Posterior vena cava (tissue), 2 donors: ENCODE data around the gene MRM2. TPM values are rescaled to one million over a fixed set of nuclear protein-coding genes. Genes with fewer than 3 reads are reported as not detected.

Source experiments
- DNase-seq: peaks from one replicate; pipeline ENCODE4 v3.0.0-alpha.2; 2020; ENCODE audit warnings: low spot score
- intact Hi-C, 2 donors: fragments of 100-400 bp; cut with DNase I; formaldehyde crosslinking; loops; one replicate each; pipeline versions ENCODE4 v1.14.1 to v1.14.2; 2022 to 2023
- total RNA-seq, 2 donors: library from RNA; stranded (reverse); fragmentation: NEBNext Ultra II Directional; extraction: Animal tissue kit (Norgen Biotek cat#: 25700); gene quantifications; one replicate each; pipeline ENCODE4 v1.2.1, GENCODE V29; 2021
- donor health status: DM: yes; HTN: yes; CAD: no.
- donor health status: DM: yes; HTN: yes; CAD: no.

Gene MRM2
- total RNA-seq, 2 donors from 2014 or later, result 12.3 to 15.6 TPM

DNA sequence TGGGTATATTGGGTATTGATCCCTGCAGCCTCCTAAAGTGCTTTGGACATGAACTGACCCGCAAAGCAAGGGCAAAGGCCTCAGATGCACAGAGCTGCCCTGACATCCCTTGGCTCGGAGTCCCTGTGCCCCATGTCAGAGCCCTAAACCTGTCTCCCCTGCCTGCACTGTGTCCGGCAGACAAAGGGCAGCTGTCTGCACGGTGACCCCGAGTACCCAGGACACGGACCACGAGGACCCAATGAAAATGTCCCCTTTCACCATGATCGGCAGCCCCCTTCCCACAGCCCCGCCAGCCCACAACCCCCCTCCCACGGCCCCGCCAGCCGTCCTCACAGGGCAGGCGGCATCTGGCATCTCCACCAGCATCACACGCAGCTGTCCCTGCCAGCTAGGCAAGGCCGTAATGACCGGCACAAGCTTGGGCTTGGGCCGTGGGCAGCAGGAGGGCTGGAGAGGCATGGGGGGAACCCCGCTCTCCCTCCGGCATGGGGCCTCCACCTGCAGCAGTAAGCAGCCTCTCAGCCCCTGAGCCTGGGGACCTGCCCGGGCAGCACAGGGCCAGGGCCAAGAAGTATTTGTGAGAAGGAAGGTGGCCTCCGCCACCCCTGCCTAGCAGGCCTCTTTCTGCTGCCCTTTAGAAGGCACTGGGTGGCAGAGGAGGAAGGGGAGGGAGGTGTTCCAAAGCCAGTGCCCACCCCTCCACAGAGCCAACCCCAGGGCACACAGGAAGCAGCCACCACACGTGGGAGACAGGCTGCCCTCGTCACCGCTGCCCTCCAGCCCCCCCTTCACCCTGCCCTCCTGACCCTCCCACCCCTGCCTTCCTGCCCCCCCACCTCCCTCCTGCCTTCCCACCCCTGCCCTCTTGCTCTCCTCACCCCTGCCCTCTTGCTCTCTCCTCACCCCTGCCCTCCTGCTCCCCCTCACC is 10.1 kb upstream of the MRM2 start:
- DNase-seq, result no peak
- intact Hi-C loops, result no loop called here

DNA sequence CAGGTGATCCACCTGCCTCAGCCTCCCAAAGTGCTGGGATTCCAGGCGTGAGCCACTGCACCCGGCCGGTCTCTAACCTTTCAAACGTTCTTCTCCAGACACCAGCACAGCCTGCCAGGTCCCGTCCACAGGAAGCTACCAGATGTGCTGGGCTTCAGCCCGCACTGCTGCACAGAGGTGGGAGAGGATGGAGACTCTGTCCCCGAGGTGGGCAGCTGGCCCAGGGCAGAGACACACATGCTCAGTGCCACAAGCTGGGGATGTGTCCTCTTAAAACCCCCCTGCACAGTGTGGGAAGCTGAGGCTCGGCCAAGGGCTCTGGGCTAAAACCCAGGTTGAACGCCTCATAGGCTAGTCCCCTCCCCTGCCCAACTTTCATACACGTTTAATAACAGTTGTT is 9.4 kb upstream of the MRM2 start:
- intact Hi-C loops, result no loop called here
- no peak for DNase-seq

DNA sequence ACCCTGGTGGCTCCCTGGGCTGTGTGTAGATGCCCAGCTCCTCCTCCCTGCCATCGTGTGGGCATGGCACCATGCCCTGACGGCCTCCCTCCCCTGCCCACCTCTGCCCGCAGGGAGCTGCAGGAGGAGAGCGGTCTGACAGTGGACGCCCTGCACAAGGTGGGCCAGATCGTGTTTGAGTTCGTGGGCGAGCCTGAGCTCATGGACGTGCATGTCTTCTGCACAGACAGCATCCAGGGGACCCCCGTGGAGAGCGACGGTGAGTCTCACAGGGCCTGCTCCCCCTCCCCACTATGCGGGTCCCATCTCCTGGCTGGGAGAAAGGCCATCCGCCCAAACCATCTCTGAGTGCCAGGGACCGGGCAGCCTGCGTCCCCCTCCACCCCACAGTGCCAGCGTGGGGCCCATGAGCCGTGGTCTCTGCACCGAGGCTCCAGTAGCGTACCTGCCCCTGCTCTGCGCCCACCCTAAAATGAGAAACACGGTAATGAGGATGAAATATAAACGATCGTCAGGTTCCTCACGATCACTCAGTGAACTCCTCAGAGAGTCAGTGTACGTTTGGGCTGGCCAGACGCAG is 7.8 kb upstream of the MRM2 start:
- intact Hi-C loops, result loop anchor here in 1 of 2 donors (10.0 kb wide), 1 partner anchor 65 kb away; the partner anchor contains the start of gene SNX8
- no peak for DNase-seq

DNA sequence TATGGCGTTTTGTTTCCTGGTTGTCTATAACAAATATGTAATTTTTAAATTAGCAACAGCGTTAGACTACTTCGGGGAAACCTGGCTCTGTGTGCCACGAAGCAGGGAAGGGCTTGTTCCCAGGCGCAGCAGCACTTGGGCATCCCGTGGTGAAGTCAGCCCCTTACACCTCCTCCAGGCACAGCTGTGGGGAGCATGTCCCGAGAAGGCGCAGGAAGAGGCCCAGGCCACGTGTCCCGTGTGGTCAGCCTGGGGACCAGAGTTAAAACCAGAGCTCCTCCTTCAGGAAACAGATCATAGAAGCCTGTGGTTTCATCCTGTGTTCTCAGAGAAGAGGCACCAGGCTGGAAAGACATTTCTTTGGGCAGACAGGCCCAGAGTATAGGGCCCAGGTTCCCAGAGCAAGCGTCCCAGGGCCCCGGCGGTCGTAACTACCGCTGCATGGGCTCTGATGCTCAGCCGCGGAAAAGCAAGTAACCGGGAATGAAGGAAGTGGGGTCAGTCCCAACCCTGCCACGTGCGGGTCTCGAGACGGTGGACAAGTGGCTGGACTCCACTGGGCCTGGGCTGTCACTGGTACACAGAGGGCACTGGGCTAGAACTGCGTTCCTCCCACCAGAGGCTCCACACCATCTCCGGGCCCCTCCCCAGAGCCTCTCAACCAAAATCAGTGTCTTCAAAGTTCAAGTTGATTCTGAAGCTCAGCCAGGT is 7.1 kb upstream of the MRM2 start:
- peak; percentile 92 for DNase-seq
- intact Hi-C loops, result loop anchor here in 1 of 2 donors (10.0 kb wide), 1 partner anchor 66 kb away; the partner anchor contains the start of gene SNX8

DNA sequence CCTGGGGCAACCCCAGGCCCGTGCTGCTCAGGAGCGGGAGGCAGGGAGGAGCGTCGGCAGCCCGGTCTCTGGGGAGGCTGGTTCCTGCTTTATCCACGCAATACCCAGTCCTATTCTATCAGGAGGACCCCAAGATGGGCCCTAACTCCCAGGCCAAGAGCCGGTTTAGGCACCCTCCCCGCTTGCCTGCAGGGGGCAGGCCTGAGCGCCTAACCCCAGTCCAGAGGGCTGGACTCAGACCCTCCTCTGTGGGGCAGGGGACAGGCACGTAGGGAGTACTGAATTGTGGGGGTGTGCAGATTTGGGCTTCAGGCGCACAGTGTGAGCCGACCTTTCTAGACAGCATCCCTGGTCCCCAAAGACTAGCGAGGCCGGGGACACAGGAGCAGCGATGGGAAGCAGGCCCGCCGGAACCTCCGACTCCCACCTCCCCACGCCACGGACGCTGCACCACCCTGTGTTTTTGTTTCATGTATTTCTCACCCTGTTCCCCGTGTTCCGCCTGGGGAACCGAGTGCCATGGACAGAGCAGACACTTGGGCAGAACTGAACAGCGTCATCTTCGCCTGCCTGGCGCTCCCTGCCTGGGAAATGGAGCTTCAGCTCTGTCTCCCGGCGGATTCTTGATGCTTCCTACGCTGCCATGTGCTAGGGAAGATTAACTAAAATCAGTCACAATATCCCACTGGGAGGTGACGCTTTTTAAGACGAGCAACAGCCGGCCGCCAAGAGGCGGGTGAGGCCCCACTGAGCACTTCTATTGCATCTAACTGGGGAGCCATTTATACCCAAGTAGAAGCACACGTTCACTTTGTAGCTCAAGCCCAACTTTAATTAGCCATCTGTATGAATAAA is 5.4 kb upstream of the MRM2 start:
- intact Hi-C loops, result loop anchor here in 1 of 2 donors (10.0 kb wide), 1 partner anchor 67 kb away; the partner anchor contains the start of gene SNX8
- DNase-seq, result no peak

DNA sequence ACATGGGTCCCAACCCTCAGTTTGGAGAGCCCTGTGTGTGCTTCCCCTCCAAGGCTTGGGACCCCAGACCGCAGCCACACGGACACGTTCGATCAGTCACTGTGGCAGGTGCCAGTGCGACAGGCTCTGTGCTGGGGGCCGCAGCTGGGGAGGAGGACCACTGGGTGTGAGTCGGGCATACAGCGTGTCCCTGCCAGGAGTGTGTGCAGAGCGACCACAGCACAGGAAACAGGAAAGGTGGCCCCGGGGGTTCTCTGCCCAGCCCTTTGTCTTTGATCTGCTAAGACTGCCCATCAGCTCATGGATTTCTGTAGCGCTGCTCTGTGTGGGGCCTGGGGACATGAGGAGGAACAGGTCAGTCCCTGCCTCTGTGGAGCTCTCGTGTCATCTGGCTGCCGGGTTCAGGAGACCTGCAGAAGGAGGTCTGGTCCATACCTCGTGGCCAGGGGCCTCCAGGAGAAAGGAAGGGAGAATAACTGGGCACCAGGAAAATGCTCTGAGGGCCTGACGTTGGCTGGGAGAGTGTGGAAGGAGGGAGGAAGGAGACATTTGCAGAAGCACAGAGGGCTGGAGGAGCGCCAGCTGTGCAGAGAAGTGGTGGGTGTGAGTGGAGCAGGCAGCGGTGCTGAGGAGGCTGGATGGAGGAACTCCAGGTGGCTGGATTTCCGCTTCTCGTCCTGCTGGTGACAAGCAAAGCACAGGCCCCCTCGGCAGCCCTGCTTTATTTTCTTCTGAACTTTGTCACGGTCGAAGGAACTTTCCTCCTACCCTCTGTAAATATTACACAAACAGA is 4.1 kb upstream of the MRM2 start:
- no peak for DNase-seq
- intact Hi-C loops, result loop anchor here in 1 of 2 donors (10.0 kb wide), 1 partner anchor 69 kb away; the partner anchor contains the start of gene SNX8

DNA sequence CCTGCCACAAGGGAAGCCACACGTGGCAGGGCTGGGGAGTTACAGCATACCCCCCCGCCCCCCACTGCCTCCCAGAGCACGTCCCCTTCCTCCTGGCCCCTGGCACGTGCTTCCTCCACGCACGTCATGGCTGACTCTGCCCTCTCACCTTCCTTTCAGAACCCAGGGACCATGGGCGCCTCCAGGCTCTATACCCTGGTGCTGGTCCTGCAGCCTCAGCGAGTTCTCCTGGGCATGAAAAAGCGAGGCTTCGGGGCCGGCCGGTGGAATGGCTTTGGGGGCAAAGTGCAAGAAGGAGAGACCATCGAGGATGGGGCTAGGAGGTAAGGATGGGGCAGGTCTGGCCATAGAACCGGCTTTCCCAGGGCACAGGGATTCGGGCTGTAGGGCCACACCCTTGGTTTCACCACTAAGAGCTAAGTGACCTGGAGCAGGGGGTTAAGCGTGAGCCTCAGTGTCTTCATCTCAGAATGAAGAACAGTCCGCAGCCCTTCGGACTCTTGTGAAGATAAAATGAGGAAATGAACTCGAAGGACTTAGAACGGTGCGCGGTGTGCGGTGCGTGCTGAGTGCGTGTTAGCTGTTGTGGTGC is 2.5 kb upstream of the MRM2 start:
- intact Hi-C loops, result loop anchor here in 1 of 2 donors (10.0 kb wide), 1 partner anchor 70 kb away; the partner anchor contains the start of gene SNX8
- DNase-seq, result no peak

DNA sequence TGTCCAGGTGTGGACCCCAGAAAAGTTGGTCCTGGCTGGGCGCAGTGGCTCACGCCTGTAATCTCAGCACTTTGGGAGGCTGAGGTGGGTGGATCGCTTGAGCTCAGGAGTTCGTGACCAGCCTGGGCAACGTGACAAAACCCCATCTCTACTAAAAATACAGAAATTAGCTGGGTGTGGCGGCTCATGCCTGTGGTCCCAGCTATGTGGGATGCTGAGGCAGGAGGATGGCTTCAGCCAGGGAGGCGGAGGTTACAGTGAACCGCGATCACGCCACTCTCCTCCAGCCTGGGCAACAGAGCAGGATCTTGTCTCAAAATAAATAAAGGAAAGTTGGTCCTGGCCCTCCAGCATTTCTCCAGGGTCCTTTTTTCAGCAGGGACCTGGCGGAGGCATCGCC is 1.5 kb upstream of the MRM2 start:
- intact Hi-C loops, result loop anchor here in 1 of 2 donors (10.0 kb wide), 1 partner anchor 71 kb away; the partner anchor contains the start of gene SNX8
- DNase-seq, result no peak

DNA sequence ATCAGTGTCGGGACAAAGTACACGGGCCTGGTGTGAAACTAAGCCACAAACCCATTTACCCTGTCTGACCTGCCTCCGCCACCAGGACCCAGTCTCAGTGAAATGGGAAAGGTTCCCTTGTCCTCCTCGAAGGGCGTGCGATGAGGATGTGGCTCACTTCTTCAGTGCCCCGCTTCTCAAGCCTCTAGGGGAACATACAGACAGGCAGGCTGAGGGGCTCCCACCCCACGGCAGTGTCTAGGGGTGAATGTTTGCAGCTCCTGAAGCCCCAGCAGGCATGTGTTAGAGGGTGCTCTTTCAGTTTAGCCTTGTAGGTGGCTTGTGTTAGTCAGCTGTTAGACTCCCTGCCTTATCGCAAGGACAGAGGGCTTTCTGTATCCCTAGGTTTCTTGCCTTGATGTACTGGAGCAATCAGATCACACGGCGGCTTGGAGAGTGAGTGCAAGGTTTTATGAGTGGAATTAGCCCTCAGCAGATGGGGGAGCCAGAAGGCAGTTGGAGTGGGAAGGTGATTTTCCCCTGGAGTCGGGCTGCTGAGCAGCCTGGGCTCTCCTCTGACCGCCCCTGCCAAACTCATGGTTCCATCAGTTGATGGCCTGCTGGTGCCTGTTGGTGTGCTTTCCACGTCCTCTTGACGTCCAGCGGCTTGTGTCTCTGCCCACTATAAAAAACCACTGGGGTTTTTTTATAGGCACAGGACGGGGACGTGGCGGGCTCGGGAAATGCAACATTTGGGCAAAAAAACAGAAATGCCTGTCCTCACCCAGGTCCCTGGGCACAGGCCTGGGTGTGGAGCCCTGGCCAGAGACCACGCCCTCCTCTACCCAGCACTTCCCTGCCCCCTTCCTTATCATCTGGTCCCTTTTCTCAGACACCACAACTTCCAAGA is 780 bp upstream of the MRM2 start:
- intact Hi-C loops, result loop anchor here in 1 of 2 donors (10.0 kb wide), 1 partner anchor 72 kb away; the partner anchor contains the start of gene SNX8
- DNase-seq, result no peak

DNA sequence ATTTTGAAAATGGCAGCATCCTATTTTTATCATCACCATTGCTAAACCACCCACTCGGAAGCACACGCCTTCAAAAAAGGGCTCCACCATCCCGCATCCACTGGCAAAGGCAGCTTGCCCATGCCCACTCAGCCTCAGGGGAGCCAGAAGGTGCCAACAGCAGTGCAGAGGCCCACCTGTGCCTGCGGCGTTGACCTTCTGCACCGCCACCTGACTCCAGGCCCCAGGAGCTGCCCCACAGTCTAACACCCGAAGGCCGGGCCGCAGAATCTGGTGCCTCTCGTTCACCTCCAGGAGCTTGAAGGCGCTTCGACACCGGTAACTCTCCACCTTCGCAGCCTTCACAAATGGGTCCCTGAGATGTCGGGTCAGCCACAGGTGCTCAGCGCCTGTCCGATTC is 2.8 kb downstream of the MRM2 start:
- intact Hi-C loops, result no loop called here

DNA sequence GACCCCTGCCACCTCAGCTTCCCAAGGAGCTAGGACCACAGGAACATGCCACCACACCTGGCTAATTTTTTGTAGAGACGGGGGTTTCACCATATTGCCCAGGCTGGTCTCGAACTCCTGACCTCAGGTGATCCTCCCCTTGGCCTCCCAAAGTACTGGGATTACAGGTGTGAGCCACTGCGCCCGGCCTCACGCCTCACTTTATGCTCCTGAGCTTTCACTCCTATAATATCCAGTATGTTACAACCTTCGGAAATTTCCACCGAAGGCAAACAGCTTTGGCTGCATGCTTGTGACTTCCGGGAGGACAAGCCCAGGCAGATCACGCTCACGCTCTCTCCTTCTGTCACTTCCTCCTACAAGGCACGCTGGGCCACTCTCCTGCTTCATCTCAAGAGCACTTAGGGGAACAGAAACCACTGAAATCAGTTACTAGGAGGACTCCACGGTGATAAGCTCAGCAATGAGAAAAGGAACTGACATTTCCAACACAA is 4.8 kb downstream of the MRM2 start:
- intact Hi-C loops, result no loop called here
- DNase-seq, result no peak

More for the DNA sequence above, 2.8 kb downstream of the MRM2 start:
- DNase-seq, result no peak

DNA sequence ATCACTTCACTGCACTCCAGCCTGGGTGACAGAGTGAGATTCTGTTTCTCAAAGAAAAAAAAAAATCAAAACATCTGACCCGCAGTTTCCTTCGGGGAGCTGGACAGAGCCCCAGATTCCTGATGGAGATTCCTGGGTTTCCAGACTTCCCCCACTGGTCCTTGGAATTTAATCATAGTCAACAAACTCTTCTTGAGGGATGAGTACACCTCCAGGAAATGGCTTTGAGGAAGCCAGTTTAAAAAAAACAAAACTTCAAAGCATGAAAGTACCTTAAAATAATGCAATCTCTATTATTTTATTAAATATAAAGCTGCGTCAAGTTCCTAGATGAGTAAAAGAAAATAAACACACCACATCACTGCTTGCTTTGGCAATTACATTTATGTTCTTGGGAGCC is 8.1 kb downstream of the MRM2 start:
- no peak for DNase-seq
- intact Hi-C loops, result loop anchor here in 1 of 2 donors (5.0 kb wide), 1 partner anchor 123 kb away; no protein-coding TSS in a partner anchor

DNA sequence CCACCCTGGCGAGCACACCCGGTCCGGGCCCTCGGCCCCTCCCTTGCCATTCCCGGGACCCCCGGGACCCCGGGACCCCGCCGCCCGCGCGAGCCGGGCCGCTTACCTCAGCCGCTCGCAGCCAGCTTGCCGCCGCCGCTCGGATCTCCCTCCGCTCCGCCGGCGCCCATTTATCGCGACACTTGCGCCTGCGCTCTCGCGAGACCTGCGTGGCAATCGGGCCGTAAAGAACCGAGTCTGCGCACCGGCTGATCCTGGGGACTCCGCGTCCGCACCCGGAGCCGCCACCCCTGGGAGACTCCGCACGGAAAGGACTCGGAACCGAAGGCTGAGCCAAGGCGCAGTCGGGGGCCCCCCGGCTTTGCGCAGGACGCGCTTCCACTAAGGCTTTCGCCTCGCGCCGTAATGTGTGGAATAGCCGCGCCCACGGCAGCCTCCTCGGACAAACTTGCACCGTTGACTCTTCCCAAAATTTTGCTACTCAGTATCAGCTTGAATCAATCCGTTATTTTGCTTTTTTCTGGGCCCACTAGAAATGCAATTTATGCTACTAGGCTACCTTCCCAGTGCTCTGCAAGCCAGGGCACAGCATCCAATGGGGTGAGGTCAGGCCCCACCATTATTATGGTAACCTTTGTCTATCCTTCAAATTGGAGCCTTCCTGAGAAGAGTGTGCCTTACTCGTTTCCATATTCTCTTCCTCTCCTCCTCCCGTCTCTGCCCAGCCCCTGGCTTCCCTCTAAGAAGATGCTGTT is 9.1 kb downstream of the MRM2 start, which contains the start of gene MAD1L1:
MAD1L1 (minus strand) TSS at position 180 of the 755 bp plus-strand sequence. CDS start 2,812 bp downstream, outside the sequence.
- DNase-seq, result peak; percentile 98
- intact Hi-C loops, result loop anchor here in 1 of 2 donors (5.0 kb wide), 1 partner anchor 124 kb away; no protein-coding TSS in a partner anchor

DNA sequence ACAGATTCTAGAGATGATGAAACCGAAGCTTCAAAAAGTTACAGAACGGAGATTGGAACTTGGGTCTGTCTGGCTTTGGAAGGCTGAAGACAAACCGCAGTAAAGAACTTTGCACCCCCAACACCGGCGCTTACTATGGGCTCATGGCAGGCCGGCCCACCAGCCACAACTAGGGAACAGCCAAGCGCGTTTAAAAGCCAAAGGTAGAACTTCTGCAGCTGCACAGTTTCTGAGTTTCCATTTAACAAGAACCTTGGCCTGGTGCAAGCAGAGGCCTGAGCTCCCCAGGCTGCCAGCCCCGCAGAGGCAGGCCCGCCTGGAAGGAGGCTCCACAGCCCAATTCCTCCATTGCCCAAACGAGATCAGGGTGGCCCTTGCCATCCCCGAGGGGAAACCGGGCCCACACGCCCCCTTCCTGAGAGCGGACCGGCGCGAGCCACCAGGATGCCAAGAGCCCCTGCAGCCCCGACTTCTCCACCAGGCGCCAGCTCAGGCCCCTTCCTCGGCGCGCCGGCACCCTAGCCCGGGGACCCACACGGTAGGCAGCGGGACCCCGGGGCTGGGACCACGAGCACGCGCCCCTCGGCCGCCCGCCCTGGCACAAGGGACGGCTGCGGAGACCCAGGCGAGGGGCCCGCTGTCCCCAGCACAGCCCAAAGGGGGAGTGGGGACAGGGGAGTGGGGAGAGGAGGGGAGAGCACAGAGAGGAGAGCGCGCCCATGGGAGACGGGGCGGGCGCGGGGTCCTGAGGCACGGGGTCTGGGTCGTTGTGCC is 9.8 kb downstream of the MRM2 start:
- DNase-seq, result no peak
- intact Hi-C loops, result loop anchor here in 1 of 2 donors (5.0 kb wide), 1 partner anchor 125 kb away; no protein-coding TSS in a partner anchor
